Stimulated activated CD8-positive, alpha-beta memory T cell treated with anti-CD3 and anti-CD28 coated beads, Interleukin-7, amount 100 ng/mL, for 48 hours (primary cell): ENCODE results near the gene OSBPL6.
"Not testable (repeated sequence)": the region's sequence is repeated elsewhere in the genome, so short reads cannot be mapped to it uniquely, and the experiment has no call there.

ENCODE experiments used
- DNase-seq, 2 donors: peaks; one replicate each; pipeline ENCODE4 v3.0.0-alpha.2; 2020; ENCODE audit warnings: low read depth in 1 of 2; ENCODE audit errors: extremely low read depth in 1 of 2

Gene OSBPL6

GRCh38 chr2:178193823-178194599 lies at the start of gene OSBPL6:
Gene OSBPL6 (plus strand): TSS chr2:178194512. CDS start chr2:178306185, 111,673 bp downstream.
- peak; percentile 21 to 43 for DNase-seq

- DNase-seq = no peak
These were observed 42.3 kb upstream of the OSBPL6 start for GRCh38 chr2:178152033-178152432.

- DNase-seq = no peak
These were observed 41.8 kb upstream of the OSBPL6 start for GRCh38 chr2:178152542-178152941.

- no peak for DNase-seq
These were observed 41.3 kb upstream of the OSBPL6 start for GRCh38 chr2:178152977-178153376.

- not testable (repeated sequence) for DNase-seq
These were observed 40.4 kb upstream of the OSBPL6 start for GRCh38 chr2:178153878-178154277.

GRCh38 chr2:178155524-178155923 lies 38.8 kb upstream of the OSBPL6 start:
- no peak for DNase-seq

- no peak for DNase-seq
These were observed 36.7 kb upstream of the OSBPL6 start for GRCh38 chr2:178157574-178157973.

GRCh38 chr2:178159966-178160365 lies 34.3 kb upstream of the OSBPL6 start:
- DNase-seq = no peak

- no peak for DNase-seq
These were observed 33.7 kb upstream of the OSBPL6 start for GRCh38 chr2:178160601-178161000.

GRCh38 chr2:178163395-178163794 lies 30.9 kb upstream of the OSBPL6 start:
- DNase-seq = no peak

- DNase-seq = no peak
These were observed 30.4 kb upstream of the OSBPL6 start for GRCh38 chr2:178163911-178164310.

- no peak for DNase-seq
These were observed 20.7 kb upstream of the OSBPL6 start for GRCh38 chr2:178173657-178174056.

GRCh38 chr2:178177066-178177679 lies 17.1 kb upstream of the OSBPL6 start:
- DNase-seq = no peak

GRCh38 chr2:178180648-178181047 lies 13.7 kb upstream of the OSBPL6 start:
- not testable (repeated sequence) for DNase-seq

GRCh38 chr2:178187861-178188260 lies 6.5 kb upstream of the OSBPL6 start:
- no peak for DNase-seq

GRCh38 chr2:178188466-178188865 lies 5.8 kb upstream of the OSBPL6 start:
- no peak for DNase-seq

- no peak for DNase-seq
These were observed 3.3 kb upstream of the OSBPL6 start for GRCh38 chr2:178191004-178191508.

- no peak for DNase-seq
These were observed 2.8 kb upstream of the OSBPL6 start for GRCh38 chr2:178191511-178191910.

GRCh38 chr2:178193496-178193822 lies 853 bp upstream of the OSBPL6 start:
- DNase-seq = no peak

- DNase-seq = no peak
These were observed 483 bp downstream of the OSBPL6 start for GRCh38 chr2:178194600-178195389.

- no peak for DNase-seq
These were observed 1.3 kb downstream of the OSBPL6 start for GRCh38 chr2:178195390-178196166.
